GM19240 (cell line): Measurements from ENCODE around the gene TSPEAR.

Experiments
- DNase-seq: peaks from one replicate; pipeline ENCODE4 v3.0.0; 2011; ENCODE audit warnings: low spot score; ENCODE audit not compliant: insufficient read length

TSPEAR gene

GRCh38 chr21:44741921-44742320 is 30.5 kb upstream of the TSPEAR start:
- DNase-seq, result no peak

- DNase-seq, result no peak
Measured at GRCh38 chr21:44740742-44741141, 29.4 kb upstream of the TSPEAR start.

- no peak for DNase-seq
Measured at GRCh38 chr21:44739316-44739715, 27.9 kb upstream of the TSPEAR start.

- no peak for DNase-seq
Measured at GRCh38 chr21:44738621-44739020, 27.2 kb upstream of the TSPEAR start.

GRCh38 chr21:44737706-44738354 is 26.5 kb upstream of the TSPEAR start:
- no peak for DNase-seq

GRCh38 chr21:44736291-44737004 is 25.1 kb upstream of the TSPEAR start:
- DNase-seq, result no peak

GRCh38 chr21:44735821-44736220 is 24.4 kb upstream of the TSPEAR start:
- DNase-seq, result no peak

GRCh38 chr21:44734841-44735240 is 23.5 kb upstream of the TSPEAR start:
- no peak for DNase-seq

- DNase-seq, result no peak
Measured at GRCh38 chr21:44734026-44734745, 22.8 kb upstream of the TSPEAR start.

- no peak for DNase-seq
Measured at GRCh38 chr21:44732956-44733355, 21.6 kb upstream of the TSPEAR start.

GRCh38 chr21:44732263-44732662 is 20.9 kb upstream of the TSPEAR start:
- DNase-seq, result no peak

- DNase-seq, result no peak
Measured at GRCh38 chr21:44730951-44731579, 19.7 kb upstream of the TSPEAR start.

- DNase-seq, result no peak
Measured at GRCh38 chr21:44730028-44730395, 18.6 kb upstream of the TSPEAR start.

- DNase-seq, result no peak
Measured at GRCh38 chr21:44729336-44730027, 18.1 kb upstream of the TSPEAR start.

- no peak for DNase-seq
Measured at GRCh38 chr21:44728716-44729115, 17.3 kb upstream of the TSPEAR start.

GRCh38 chr21:44727757-44728156 is 16.4 kb upstream of the TSPEAR start:
- DNase-seq, result no peak

- DNase-seq, result no peak
Measured at GRCh38 chr21:44727321-44727720, 15.9 kb upstream of the TSPEAR start.

GRCh38 chr21:44726826-44727225 is 15.5 kb upstream of the TSPEAR start:
- DNase-seq, result no peak

- no peak for DNase-seq
Measured at GRCh38 chr21:44724926-44725325, 13.6 kb upstream of the TSPEAR start.

- DNase-seq, result no peak
Measured at GRCh38 chr21:44724196-44724595, 12.8 kb upstream of the TSPEAR start.
